Fibroblast of the conjunctiva (primary cell): ENCODE results near the gene PIP4K2A.

Source experiments
- DNase-seq: peaks from one replicate; pipeline ENCODE4 v3.0.0-alpha.2; 2010; ENCODE audit warnings: low read depth

Gene PIP4K2A

GRCh38 chr10:22666287-22667092 lies 47.9 kb downstream of the PIP4K2A start:
- no peak for DNase-seq

DNA sequence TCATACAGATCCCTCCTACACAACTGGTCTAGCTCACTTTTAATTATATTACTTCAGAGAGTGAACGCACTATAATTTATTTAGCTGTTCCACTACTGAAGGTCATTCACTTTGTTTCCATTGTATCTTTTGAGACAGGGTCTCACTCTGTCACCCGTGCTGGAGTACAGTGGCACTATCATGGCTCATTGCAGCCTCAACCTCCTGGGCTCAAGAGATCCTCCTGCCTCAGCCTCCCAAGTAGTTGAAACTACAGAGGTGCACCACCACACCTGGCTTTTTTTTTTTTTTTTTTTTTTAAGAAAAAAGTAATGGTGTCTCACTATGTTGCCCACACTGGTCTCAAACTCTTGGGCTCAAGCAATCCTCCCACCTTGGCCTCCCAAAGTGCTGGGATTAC lies 49.0 kb downstream of the PIP4K2A start:
- no peak for DNase-seq

- no peak for DNase-seq
Observed at GRCh38 chr10:22662733-22663330, 51.5 kb downstream of the PIP4K2A start.

- no peak for DNase-seq
Observed at GRCh38 chr10:22659866-22660265, 54.5 kb downstream of the PIP4K2A start.

DNA sequence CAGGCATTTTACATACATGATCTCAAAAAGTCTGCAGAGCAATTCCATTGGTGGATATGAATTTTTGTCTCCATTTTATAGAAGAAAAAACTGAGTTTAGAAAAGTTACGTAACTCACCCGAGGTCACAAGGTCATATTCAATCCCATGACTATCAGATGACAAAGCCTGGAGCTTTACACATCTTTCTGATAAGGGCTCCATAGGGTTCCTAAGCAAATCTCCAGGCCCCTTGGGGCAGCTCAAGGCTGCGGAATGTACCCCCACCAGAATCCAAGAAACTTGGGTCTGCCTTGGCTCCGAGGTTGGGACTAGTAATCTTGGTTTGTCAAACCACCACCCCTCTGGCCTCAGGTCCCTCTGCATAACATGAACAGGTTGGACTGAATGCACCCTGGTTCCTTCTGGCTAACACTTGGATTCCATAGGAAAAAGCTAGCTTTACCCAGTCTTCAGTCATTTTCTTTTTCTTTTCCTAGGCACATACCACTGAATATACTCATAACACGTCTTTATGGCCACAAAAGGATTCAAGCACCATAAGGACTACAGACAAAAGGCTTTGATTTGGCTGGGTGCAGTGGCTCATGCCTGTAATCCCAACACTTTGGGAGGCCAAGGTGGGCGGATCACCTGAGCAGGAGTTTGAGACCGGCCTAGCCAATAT lies 55.5 kb downstream of the PIP4K2A start:
- no peak for DNase-seq

GRCh38 chr10:22657566-22658225 lies 56.7 kb downstream of the PIP4K2A start:
- DNase-seq = no peak

DNA sequence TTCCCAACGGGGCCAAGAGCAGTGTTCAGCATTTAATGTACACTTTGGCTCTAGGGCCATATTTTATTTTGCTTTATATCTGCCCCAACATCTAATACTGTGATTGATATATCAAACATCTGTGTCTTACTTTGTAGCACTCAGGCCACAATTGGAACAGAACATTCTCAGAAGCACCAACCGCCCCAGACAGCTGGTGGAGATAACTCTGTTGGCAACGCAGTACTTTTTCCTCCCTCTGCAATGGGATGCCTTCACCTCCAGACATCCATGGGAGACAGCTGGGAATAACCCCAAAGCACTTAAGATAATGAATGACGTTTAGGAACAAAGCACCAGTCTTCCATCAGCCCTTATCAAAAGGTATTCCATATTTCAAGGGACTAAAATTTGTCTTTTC lies 57.4 kb downstream of the PIP4K2A start:
- DNase-seq = no peak

DNA sequence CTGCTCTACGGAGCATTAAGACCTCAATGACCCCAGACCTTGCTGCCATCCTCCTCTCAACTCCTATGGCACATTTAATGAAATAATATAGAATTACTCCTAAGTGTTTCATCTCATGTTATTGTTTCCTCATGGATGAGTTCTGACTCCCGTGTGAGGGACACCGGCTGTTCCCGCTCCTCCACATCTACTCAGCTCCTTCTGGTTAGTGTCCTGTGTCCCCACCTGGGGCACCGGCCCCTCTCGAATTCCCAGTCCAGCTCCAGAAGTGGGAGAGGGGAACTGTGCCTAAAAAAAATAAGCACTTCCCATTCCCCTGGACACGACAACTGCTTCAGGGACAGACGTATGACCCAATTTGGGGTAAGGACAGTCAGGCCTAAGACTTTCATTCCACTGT lies 58.3 kb downstream of the PIP4K2A start:
- no peak for DNase-seq

- DNase-seq = peak; percentile 47
Observed at GRCh38 chr10:22655312-22655981, 58.9 kb downstream of the PIP4K2A start.

- DNase-seq = no peak
Observed at GRCh38 chr10:22652988-22653481, 61.3 kb downstream of the PIP4K2A start.

DNA sequence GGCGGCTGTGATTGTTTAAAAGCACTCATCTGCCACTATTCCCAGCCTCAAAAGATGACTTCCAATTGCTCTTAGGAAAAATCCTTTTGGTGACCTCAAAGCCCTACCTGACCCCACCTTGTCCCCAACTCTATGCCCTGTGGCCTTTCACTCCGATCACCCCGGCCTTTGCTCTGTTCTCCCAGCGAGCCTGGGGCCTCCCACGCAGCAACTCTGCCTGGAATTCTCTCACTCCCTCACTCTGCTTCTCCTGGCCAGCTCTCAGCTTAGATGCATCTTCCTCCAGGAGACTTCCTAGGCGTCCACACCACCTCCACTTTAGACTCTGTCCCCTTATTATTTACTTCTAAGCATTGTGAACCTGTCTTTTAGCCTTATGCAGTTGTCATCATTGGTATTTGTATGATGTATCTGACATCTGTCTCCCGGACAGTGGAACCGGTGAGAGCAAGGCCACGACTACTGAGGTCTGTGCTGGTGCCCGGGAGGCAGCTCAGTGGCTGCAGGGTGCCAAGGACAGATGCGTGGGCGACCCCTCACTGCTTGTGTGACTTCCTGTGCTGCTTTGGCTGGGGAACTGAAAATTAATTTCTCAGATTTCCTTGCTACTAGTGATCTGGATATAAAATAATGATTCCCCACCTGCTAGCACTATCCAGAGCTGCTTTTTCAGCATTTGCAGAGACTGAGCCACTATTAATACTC lies 63.0 kb downstream of the PIP4K2A start:
- no peak for DNase-seq

GRCh38 chr10:22649994-22650393 lies 64.4 kb downstream of the PIP4K2A start:
- no peak for DNase-seq

- no peak for DNase-seq
Observed at GRCh38 chr10:22649390-22649841, 65.0 kb downstream of the PIP4K2A start.

DNA sequence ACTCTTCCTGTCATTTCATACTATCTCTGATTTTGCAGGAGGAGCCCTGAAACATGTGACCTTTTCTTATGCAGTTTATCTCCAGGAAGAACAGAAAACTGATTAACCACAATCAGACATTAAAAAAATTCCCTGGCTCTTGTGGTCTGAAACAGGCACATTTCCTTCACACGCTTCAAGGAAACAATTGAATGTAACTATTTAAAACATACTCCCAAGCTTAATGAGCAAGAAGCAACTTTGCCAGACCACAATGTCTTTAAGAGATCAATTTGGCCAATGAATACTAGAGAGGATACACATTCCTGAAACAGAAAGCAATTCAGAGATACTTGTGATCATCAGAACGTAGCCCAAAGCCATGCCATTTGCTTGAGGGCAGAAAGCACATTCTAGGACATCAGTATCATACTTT lies 65.8 kb downstream of the PIP4K2A start:
- no peak for DNase-seq

GRCh38 chr10:22647244-22647643 lies 67.1 kb downstream of the PIP4K2A start:
- DNase-seq = no peak

- DNase-seq = no peak
Observed at GRCh38 chr10:22646388-22646853, 68.0 kb downstream of the PIP4K2A start.

GRCh38 chr10:22644222-22644621 lies 70.2 kb downstream of the PIP4K2A start:
- DNase-seq = no peak

- DNase-seq = no peak
Observed at GRCh38 chr10:22643775-22644174, 70.6 kb downstream of the PIP4K2A start.

- DNase-seq = no peak
Observed at GRCh38 chr10:22643116-22643515, 71.3 kb downstream of the PIP4K2A start.

DNA sequence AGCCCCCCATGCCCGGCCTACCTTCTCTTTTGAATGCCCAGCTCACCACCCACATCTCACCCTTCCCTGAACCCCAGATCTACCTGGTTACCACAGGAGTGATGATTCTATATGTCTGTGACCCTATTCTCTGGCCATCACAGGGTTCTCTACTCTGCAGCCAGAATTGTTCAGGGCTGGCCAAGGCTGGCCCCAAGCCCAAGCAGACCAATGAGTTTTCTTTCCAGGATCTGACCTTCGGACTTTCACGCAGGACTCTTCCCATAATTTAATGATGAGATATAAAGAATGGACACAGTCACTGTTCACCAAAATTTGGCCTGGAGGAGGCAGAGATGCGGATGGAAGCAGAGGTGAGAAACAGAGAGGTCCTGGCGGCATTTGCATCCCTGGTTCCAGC lies 72.6 kb downstream of the PIP4K2A start:
- no peak for DNase-seq

GRCh38 chr10:22640359-22640758 lies 74.0 kb downstream of the PIP4K2A start:
- no peak for DNase-seq
